CD4-positive, alpha-beta memory T cell (primary cell): ENCODE measurements around the gene TPMT. TPM values are rescaled to one million over a fixed set of nuclear protein-coding genes. Genes with fewer than 3 reads are reported as not detected.

Source experiments
- CTCF ChIA-PET: fragments of 350-600 bp; sonication (Branson Sonifier 250); formaldehyde crosslinking; loops from one replicate; lab custom pipeline; 2021; ENCODE audit warnings: inconsistent platforms; ENCODE audit not compliant: partially characterized antibody; lab: Charles Lee
- POLR2A ChIA-PET: fragments of 350-600 bp; sonication (Branson Sonifier 250); formaldehyde crosslinking; loops from one replicate; lab custom pipeline; 2021; ENCODE audit not compliant: partially characterized antibody; lab: Charles Lee
- DNase-seq, 5 donors: peaks; one replicate each; pipeline versions ENCODE4 v3.0.0 to v3.0.0-alpha.2; 2020 to 2022; ENCODE audit warnings: mixed read lengths in 1 of 5
- H3K27ac ChIP-seq: one replicate; pipeline ENCODE4 v1.7.0; 2013; ENCODE audit warnings: low read depth, low read length
- H3K27me3 ChIP-seq: 2 replicates; pipeline ENCODE4 v1.7.0; 2013; ENCODE audit warnings: mild to moderate bottlenecking, low read length, moderate library complexity; ENCODE audit not compliant: insufficient read depth
- H3K36me3 ChIP-seq: 2 replicates; pipeline ENCODE4 v1.7.0; 2013; ENCODE audit warnings: mild to moderate bottlenecking, low read length, moderate library complexity; ENCODE audit not compliant: insufficient read depth
- H3K4me1 ChIP-seq: 2 replicates; pipeline ENCODE4 v1.7.0; 2013; ENCODE audit warnings: mild to moderate bottlenecking, low read length, moderate library complexity; ENCODE audit not compliant: insufficient read depth
- H3K4me3 ChIP-seq, 2 donors: one replicate each; pipeline ENCODE4 v1.7.0; 2013; ENCODE audit warnings: low read length in 2 of 2, mild to moderate bottlenecking in 1 of 2
- H3K9me3 ChIP-seq, 2 donors: one replicate each; pipeline ENCODE4 v1.7.0; 2013; ENCODE audit warnings: low read length in 2 of 2, control low read depth in 1 of 2; ENCODE audit not compliant: control insufficient read depth in 1 of 2
- H3K27ac Mint-ChIP-seq, 7 donors: one replicate each; pipeline ENCODE4 v1.8.0; 2020 to 2021; ENCODE audit warnings: mixed read lengths in 7 of 7, mild to moderate bottlenecking in 6 of 7, inconsistent platforms in 3 of 7, moderate library complexity in 3 of 7
- H3K27me3 Mint-ChIP-seq, 2 donors: one replicate each; pipeline ENCODE4 v1.8.0; 2020 to 2021; ENCODE audit warnings: mixed read lengths in 2 of 2
- H3K36me3 Mint-ChIP-seq, 2 donors: one replicate each; pipeline ENCODE4 v1.8.0; 2020 to 2021; ENCODE audit warnings: mixed read lengths in 2 of 2, inconsistent platforms in 1 of 2, mild to moderate bottlenecking in 1 of 2
- H3K4me1 Mint-ChIP-seq, 4 donors: one replicate each; pipeline ENCODE4 v1.8.0; 2020 to 2021; ENCODE audit warnings: mixed read lengths in 4 of 4, mild to moderate bottlenecking in 1 of 4
- H3K4me3 Mint-ChIP-seq, 8 donors: one replicate each; pipeline ENCODE4 v1.8.0; 2020 to 2021; ENCODE audit warnings: mixed read lengths in 8 of 8, mild to moderate bottlenecking in 7 of 8, moderate library complexity in 6 of 8, inconsistent platforms in 3 of 8
- H3K9me3 Mint-ChIP-seq, 8 donors: one replicate each; pipeline ENCODE4 v1.8.0; 2020 to 2021; ENCODE audit warnings: mixed read lengths in 8 of 8, mild to moderate bottlenecking in 5 of 8, inconsistent platforms in 3 of 8, moderate library complexity in 1 of 8
- intact Hi-C: fragments of 100-400 bp; cut with micrococcal nuclease; formaldehyde crosslinking; loops from one replicate; pipeline ENCODE4 v1.15.1; 2023
- polyA plus RNA-seq, 2 donors: library from polyadenylated mRNA; unstranded; fragments of 300-500 nt; fragmentation: Illumina TruSeq; gene quantifications; one replicate each; pipeline ENCODE4 v1.2.3, GENCODE V29; 2021
- total RNA-seq, 2 experiments: library from RNA; stranded (reverse); gene quantifications; one replicate each; pipeline ENCODE4 v1.2.3, GENCODE V29; 2021

The TPMT gene
- total and polyA plus RNA-seq, 4 experiments from 2014 or later: 6.4 to 18.3 (median 8.8) TPM

GRCh38 chr6:18087396-18088165 is 67.3 kb downstream of the TPMT start:
- H3K4me1 ChIP-seq: no peaks in the 10 kb centered on the region
- Mint-ChIP-seq H3K4me1 (no peaks in the 10 kb centered on the region), H3K27me3 (peaks cover 3 to 9% of the 10 kb centered on the region in 2 donors), H3K9me3 (peaks cover 0 to 12% (median 4%) of the 10 kb centered on the region in 8 donors), H3K4me3 (no peak overlapping the region), H3K27ac (no peak overlapping the region), H3K36me3 (peaks cover 0 to 6% of the 10 kb centered on the region in 2 donors)
- no peaks in the 10 kb centered on the region for H3K9me3 ChIP-seq
- no peaks in the 10 kb centered on the region for H3K27me3 ChIP-seq
- H3K36me3 ChIP-seq: no peaks in the 10 kb centered on the region
- no peak for DNase-seq
- POLR2A ChIA-PET: no interaction called here
- H3K4me3 ChIP-seq: no peak overlapping the region
- CTCF ChIA-PET: no interaction called here
- intact Hi-C loops: no loop called here
- H3K27ac ChIP-seq: no peak overlapping the region

GRCh38 chr6:18081025-18081668 is 73.7 kb downstream of the TPMT start:
- Histone ChIP-seq H3K27me3 (no peaks in the 10 kb centered on the region), H3K9me3 (no peaks in the 10 kb centered on the region), H3K27ac (no peak overlapping the region), H3K4me1 (no peaks in the 10 kb centered on the region), H3K4me3 (no peak overlapping the region), H3K36me3 (no peaks in the 10 kb centered on the region)
- Mint-ChIP-seq H3K9me3 (peaks cover 0 to 8% (median 3%) of the 10 kb centered on the region in 8 donors), H3K36me3 (no peaks in the 10 kb centered on the region), H3K4me3 (no peak overlapping the region), H3K27me3 (peaks cover 6 to 19% of the 10 kb centered on the region in 2 donors), H3K4me1 (no peaks in the 10 kb centered on the region), H3K27ac (no peak overlapping the region)
- intact Hi-C loops: no loop called here
- no peak for DNase-seq
- POLR2A ChIA-PET: no interaction called here
- CTCF ChIA-PET: no interaction called here

- intact Hi-C loops: no loop called here
- no peaks in the 10 kb centered on the region for H3K27me3 ChIP-seq
- H3K9me3 Mint-ChIP-seq: peaks cover 0 to 13% (median 6%) of the 10 kb centered on the region in 8 donors
- no peak overlapping the region for H3K27ac ChIP-seq
- peaks cover 6 to 22% of the 10 kb centered on the region in 2 donors for H3K27me3 Mint-ChIP-seq
- ChIA-PET POLR2A (no interaction called here), CTCF (no interaction called here)
- no peak overlapping the region for H3K4me3 Mint-ChIP-seq
- no peaks in the 10 kb centered on the region for H3K4me1 ChIP-seq
- H3K36me3 ChIP-seq: no peaks in the 10 kb centered on the region
- no peaks in the 10 kb centered on the region for H3K9me3 ChIP-seq
- H3K4me1 Mint-ChIP-seq: no peaks in the 10 kb centered on the region
- no peak overlapping the region for H3K27ac Mint-ChIP-seq
- no peak overlapping the region for H3K4me3 ChIP-seq
- DNase-seq: no peak
- H3K36me3 Mint-ChIP-seq: no peaks in the 10 kb centered on the region
These were observed 74.3 kb downstream of the TPMT start for GRCh38 chr6:18080544-18080943.

- no peak overlapping the region for H3K27ac ChIP-seq
- no peaks in the 10 kb centered on the region for H3K4me1 ChIP-seq
- ChIA-PET POLR2A (no interaction called here), CTCF (no interaction called here)
- Mint-ChIP-seq H3K4me1 (no peaks in the 10 kb centered on the region), H3K27me3 (peaks cover 7 to 19% of the 10 kb centered on the region in 2 donors), H3K36me3 (no peaks in the 10 kb centered on the region), H3K27ac (no peak overlapping the region), H3K9me3 (peaks cover 0 to 22% (median 12%) of the 10 kb centered on the region in 8 donors), H3K4me3 (no peak overlapping the region)
- no peaks in the 10 kb centered on the region for H3K27me3 ChIP-seq
- H3K9me3 ChIP-seq: no peaks in the 10 kb centered on the region
- H3K4me3 ChIP-seq: no peak overlapping the region
- H3K36me3 ChIP-seq: no peaks in the 10 kb centered on the region
- no peak for DNase-seq
- intact Hi-C loops: no loop called here
These were observed 76.0 kb downstream of the TPMT start for GRCh38 chr6:18078866-18079265.

Other genes with a start within 250 kb of the TPMT start
- 1 to 10 TPM; 1.5 to 1.7 TPM for gene KIF13A, start 167.4 kb downstream of the TPMT start, total RNA-seq
- gene KIF13A, start 167.4 kb downstream of the TPMT start, polyA plus RNA-seq: under 1 TPM in 1 of 2 donors, not detected in 1; 0.61 TPM
- 1 to 10 TPM; 1.1 TPM for gene NHLRC1, start 32.4 kb downstream of the TPMT start, total RNA-seq
- gene NHLRC1, start 32.4 kb downstream of the TPMT start, polyA plus RNA-seq: 1 to 10 TPM in 1 of 2 donors, under 1 TPM in 1; 0.95 to 1.7 TPM
- 10 to 100 TPM; 12.0 to 12.3 TPM for gene KDM1B, start 345 bp upstream of the TPMT start, total RNA-seq
- under 1 TPM; 0.45 to 0.96 TPM for gene KDM1B, start 345 bp upstream of the TPMT start, polyA plus RNA-seq
- 100 to 1,000 TPM; 128 to 131 TPM for gene DEK, start 109.5 kb upstream of the TPMT start, total RNA-seq
- gene DEK, start 109.5 kb upstream of the TPMT start, polyA plus RNA-seq: 10 to 100 TPM; 56.4 to 91.4 TPM
- 1 to 10 TPM; 3.2 to 5.8 TPM for gene RNF144B, start 232.3 kb upstream of the TPMT start, total RNA-seq
- 1 to 10 TPM in 1 of 2 donors, under 1 TPM in 1; 0.93 to 3.1 TPM for gene RNF144B, start 232.3 kb upstream of the TPMT start, polyA plus RNA-seq